Thyroid gland (tissue), 4 donors: ENCODE results near the gene APP.

Experiments
- CTCF ChIP-seq, 6 experiments: fragments of 200-600 bp in 3 of 6; fragments of 450-650 bp in 3 of 6; sonication (generic) in 3 of 6; IDR thresholded peaks; one replicate each; pipeline ENCODE4 v1.5.1; 2016 to 2019; ENCODE audit warnings: antibody characterized with exemption in 6 of 6, mild to moderate bottlenecking in 2 of 6, inconsistent platforms in 1 of 6, moderate library complexity in 1 of 6
- POLR2A ChIP-seq, 2 donors: fragments of 450-650 bp; IDR thresholded peaks; one replicate each; pipeline ENCODE4 v1.6.1; 2017; ENCODE audit warnings: antibody characterized with exemption in 2 of 2, mild to moderate bottlenecking in 2 of 2, moderate library complexity in 1 of 2

GRCh38 chr21:26050857-26051256, 119.7 kb downstream of the APP start:
- TF ChIP-seq CTCF (IDR thresholded peaks at IDR 0.05) (no peak), POLR2A (IDR thresholded peaks at IDR 0.05) (no peak)
